Fibroblast of lung (primary cell): ENCODE data around the gene KRT6C. TPM values are rescaled to one million over a fixed set of nuclear protein-coding genes. Genes with fewer than 3 reads are reported as not detected.
A peak's percentile ranks its signal among the peaks of the same experiment; 100 is the strongest.

Experiments used
- DNase-seq, 2 donors: peaks; one replicate each; pipeline versions ENCODE4 v3.0.0 to v3.0.0-alpha.2; 2010; ENCODE audit warnings: low read depth in 2 of 2
- H2AFZ ChIP-seq: 2 replicates; pipeline ENCODE4 v1.5.1; 2012; ENCODE audit warnings: low read length, control low read depth, inconsistent platforms
- H3K27ac ChIP-seq: 2 replicates; pipeline ENCODE4 v1.5.1; 2011; ENCODE audit warnings: low read length, control low read depth; ENCODE audit not compliant: insufficient read depth
- H3K27me3 ChIP-seq: 2 replicates; pipeline ENCODE4 v1.5.1; 2011; ENCODE audit warnings: mild to moderate bottlenecking, low read length; ENCODE audit not compliant: control insufficient read depth, insufficient read depth
- H3K36me3 ChIP-seq: 2 replicates; pipeline ENCODE4 v1.5.1; 2011; ENCODE audit warnings: low read length; ENCODE audit not compliant: control insufficient read depth, insufficient read depth
- H3K4me1 ChIP-seq: 2 replicates; pipeline ENCODE4 v1.5.1; 2011; ENCODE audit warnings: low read length; ENCODE audit not compliant: control insufficient read depth, insufficient read depth; ENCODE audit errors: extremely low read depth
- H3K4me2 ChIP-seq: 2 replicates; pipeline ENCODE4 v1.5.1; 2011; ENCODE audit warnings: low read length, control low read depth; ENCODE audit not compliant: insufficient read depth; ENCODE audit errors: extremely low read depth
- H3K4me3 ChIP-seq, 4 experiments: fragments of 200-600 bp in 1 of 4; sonication (generic) in 1 of 4; replicated peaks in 1 of 4; 2 replicates each; pipeline ENCODE4 v1.5.1; 2011 to 2016; ENCODE audit warnings: low read length in 4 of 4, low read depth in 3 of 4, mild to moderate bottlenecking in 3 of 4, control low read depth in 2 of 4, inconsistent platforms in 1 of 4, mixed read lengths in 1 of 4; ENCODE audit not compliant: insufficient read depth in 1 of 4; ENCODE audit errors: control extremely low read depth in 1 of 4
- H3K79me2 ChIP-seq: 2 replicates; pipeline ENCODE4 v1.5.1; 2012; ENCODE audit warnings: mild to moderate bottlenecking, low read length, inconsistent platforms; ENCODE audit not compliant: control insufficient read depth, insufficient read depth
- H3K9ac ChIP-seq: 2 replicates; pipeline ENCODE4 v1.5.1; 2011; ENCODE audit warnings: mild to moderate bottlenecking, low read length, control low read depth; ENCODE audit not compliant: insufficient read depth
- H3K9me3 ChIP-seq: 2 replicates; pipeline ENCODE4 v1.5.1; 2012; ENCODE audit warnings: low read depth, low read length; ENCODE audit not compliant: control insufficient read depth, insufficient read depth
- H4K20me1 ChIP-seq: 2 replicates; pipeline ENCODE4 v1.5.1; 2011; ENCODE audit warnings: low read length; ENCODE audit not compliant: control insufficient read depth, insufficient read depth; ENCODE audit errors: extremely low read depth
- CTCF ChIP-seq, 2 donors: IDR thresholded peaks in 1 of 2; conservative IDR thresholded peaks in 1 of 2; 1 replicate in 1 of 2; 2 replicates in 1 of 2; pipeline ENCODE4 v1.5.1; 2011 to 2012; ENCODE audit warnings: low read length in 2 of 2, control low read depth in 1 of 2, inconsistent platforms in 1 of 2, low read depth in 1 of 2, mild to moderate bottlenecking in 1 of 2
- EZH2 ChIP-seq: IDR thresholded peaks from 2 replicates; pipeline ENCODE4 v1.5.1; 2012; ENCODE audit warnings: low read length, control low read depth, mild to moderate bottlenecking; ENCODE audit errors: missing control alignments
- polyA plus RNA-seq, 2 donors: library from polyadenylated mRNA; depleted of rRNA in 1 of 2; stranded (reverse) in 1 of 2; unstranded in 1 of 2; fragments of >200 nt; gene quantifications; 2 replicates each; pipeline ENCODE4 v1.2.1, GENCODE V29; 2011 to 2012; ENCODE audit warnings: missing spikeins in 1 of 2
- total RNA-seq: library from RNA; depleted of rRNA; stranded (reverse); fragments of >200 nt; gene quantifications from 2 replicates; pipeline ENCODE4 v1.2.1, GENCODE V29; 2014

The KRT6C gene
- total and polyA plus RNA-seq, 2 donors (not counting 1 experiment from before 2014, with no cell fraction given): not detected

DNA sequence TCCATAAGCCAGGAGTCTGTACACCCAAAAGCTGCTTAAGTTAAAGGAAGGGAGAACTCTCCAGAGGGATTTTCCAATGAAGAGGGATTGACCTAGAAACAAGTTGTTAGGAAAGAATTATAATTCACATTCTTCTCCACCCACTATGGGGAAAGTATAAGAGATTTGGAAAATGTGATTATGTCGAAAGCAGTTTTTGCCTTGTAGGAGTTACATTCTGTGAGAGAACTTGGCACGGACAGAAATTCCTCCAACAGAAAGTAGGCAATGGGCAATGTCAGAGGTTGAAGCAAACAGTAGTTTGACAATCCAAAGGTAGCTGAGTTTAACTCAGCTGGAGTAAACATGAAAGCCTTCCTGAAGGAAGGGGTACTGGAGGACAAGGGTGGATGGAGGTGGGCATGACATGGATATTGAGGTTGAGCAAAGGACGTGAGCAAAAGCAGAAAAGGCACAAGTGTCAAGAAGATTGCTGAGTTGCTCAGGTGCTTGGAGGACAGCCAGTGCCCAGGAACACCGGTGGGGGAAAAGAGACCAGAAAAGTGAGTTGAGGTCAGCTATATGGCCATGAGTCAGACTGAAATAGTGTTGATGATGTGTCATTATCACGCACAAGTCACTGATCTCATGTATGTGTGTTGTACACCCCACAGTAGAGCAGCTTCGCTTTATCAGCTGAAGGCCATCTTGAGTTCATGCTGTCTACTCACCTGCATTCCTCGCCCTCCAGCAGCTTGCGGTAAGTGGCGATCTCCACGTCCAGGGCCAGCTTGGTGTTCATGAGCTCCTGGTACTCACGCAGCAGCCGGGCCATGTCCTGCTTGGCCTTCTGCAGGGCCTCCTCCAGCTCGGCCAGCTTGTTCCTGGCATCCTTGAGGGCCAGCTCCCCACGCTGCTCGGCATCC, 42.6 kb upstream of the KRT6C start:
- H3K9ac ChIP-seq: no peak overlapping the region
- H3K27ac ChIP-seq: no peak overlapping the region
- no peaks in the 10 kb centered on the region for H3K36me3 ChIP-seq
- H2AFZ ChIP-seq: no peak overlapping the region
- TF ChIP-seq EZH2 (no peak), CTCF (conservative IDR thresholded peaks at IDR 0.05 in 1 of 2, IDR thresholded peaks at IDR 0.05 in 1 of 2; ENCODE audit: low read depth in 1 of 2, low read length in 2 of 2) (no peak)
- no peaks in the 10 kb centered on the region for H3K4me1 ChIP-seq
- no peaks in the 10 kb centered on the region for H3K9me3 ChIP-seq
- peak in 1 of 2 donors; percentile 40 for DNase-seq
- no peaks in the 10 kb centered on the region for H3K79me2 ChIP-seq
- H3K4me2 ChIP-seq: no peak overlapping the region
- H3K4me3 ChIP-seq: no peak overlapping the region
- H4K20me1 ChIP-seq: no peaks in the 10 kb centered on the region
- H3K27me3 ChIP-seq: no peaks in the 10 kb centered on the region

GRCh38 chr12:52515319-52515646, 41.7 kb upstream of the KRT6C start:
- no peak overlapping the region for H3K9ac ChIP-seq
- DNase-seq: no peak
- H3K36me3 ChIP-seq: no peaks in the 10 kb centered on the region
- H3K4me2 ChIP-seq: no peak overlapping the region
- H3K4me1 ChIP-seq: no peaks in the 10 kb centered on the region
- no peak overlapping the region for H3K27ac ChIP-seq
- no peaks in the 10 kb centered on the region for H3K9me3 ChIP-seq
- H4K20me1 ChIP-seq: no peaks in the 10 kb centered on the region
- no peak for TF ChIP-seq CTCF (conservative IDR thresholded peaks at IDR 0.05 in 1 of 2, IDR thresholded peaks at IDR 0.05 in 1 of 2; ENCODE audit: low read depth in 1 of 2, low read length in 2 of 2)
- no peak for TF ChIP-seq EZH2
- no peaks in the 10 kb centered on the region for H3K79me2 ChIP-seq
- no peaks in the 10 kb centered on the region for H3K27me3 ChIP-seq
- H3K4me3 ChIP-seq: no peak overlapping the region
- no peak overlapping the region for H2AFZ ChIP-seq

DNA sequence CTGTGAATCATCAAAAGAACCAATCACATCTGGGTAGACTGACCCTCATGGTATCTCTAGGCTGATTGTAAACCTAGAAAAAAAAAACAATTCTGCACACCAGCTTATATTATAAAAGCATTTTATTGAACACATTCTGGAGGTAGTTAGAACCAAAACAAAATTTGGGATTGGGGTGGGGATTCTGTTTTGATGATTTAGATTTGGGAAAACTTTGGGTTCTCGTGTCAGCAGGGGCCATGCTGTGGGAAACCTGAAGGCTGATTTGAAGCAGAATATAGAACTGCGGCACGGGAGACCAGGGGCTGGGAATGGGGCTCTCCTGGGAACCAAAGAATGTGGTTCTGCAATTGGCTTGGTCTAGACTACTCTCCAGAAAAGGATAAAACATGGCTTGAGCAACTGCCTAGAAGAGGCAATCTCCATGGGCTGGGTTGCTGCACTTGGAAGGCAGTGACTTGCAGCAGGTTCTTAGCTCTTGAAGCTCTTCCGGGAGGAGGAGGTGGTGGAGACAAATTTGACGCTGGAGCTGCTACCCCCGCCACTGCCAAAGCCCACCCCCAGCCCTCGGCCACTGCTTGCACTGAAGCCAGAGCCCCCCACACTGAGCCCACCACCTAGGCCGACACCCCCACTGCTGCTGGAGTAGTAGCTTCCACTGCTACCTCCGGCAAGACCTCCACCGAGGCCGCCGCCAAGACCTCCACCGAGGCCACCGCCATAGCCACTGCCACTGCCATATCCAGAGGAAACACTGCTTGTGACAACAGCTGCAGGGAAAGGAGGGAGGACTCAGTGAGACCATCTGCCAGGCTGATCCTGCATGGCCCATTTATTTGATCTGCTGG, 41.1 kb upstream of the KRT6C start:
- Histone ChIP-seq H3K79me2 (no peaks in the 10 kb centered on the region), H3K4me3 (no peak overlapping the region), H3K27ac (no peak overlapping the region), H3K36me3 (no peaks in the 10 kb centered on the region), H3K4me2 (no peak overlapping the region), H3K9ac (no peak overlapping the region), H4K20me1 (no peaks in the 10 kb centered on the region), H3K27me3 (no peaks in the 10 kb centered on the region), H2AFZ (no peak overlapping the region), H3K4me1 (no peaks in the 10 kb centered on the region), H3K9me3 (no peaks in the 10 kb centered on the region)
- no peak for TF ChIP-seq EZH2
- no peak for TF ChIP-seq CTCF (conservative IDR thresholded peaks at IDR 0.05 in 1 of 2, IDR thresholded peaks at IDR 0.05 in 1 of 2; ENCODE audit: low read depth in 1 of 2, low read length in 2 of 2)
- no peak for DNase-seq
